Endothelial cell of umbilical vein (primary cell): Measurements from ENCODE around the gene TRPV2.

Source experiments
- EZH2 ChIP-seq: IDR thresholded peaks from 2 replicates; pipeline ENCODE4 v1.6.1; 2012; ENCODE audit warnings: borderline replicate concordance, low read depth, mild to moderate bottlenecking, moderate library complexity, low read length, inconsistent platforms; ENCODE audit not compliant: severe bottlenecking
- JUN ChIP-seq: IDR thresholded peaks from 2 replicates; pipeline ENCODE4 v1.6.1; 2011; ENCODE audit warnings: borderline replicate concordance, low read depth; ENCODE audit not compliant: insufficient read length, insufficient read depth
- MAX ChIP-seq: IDR thresholded peaks from 2 replicates; pipeline ENCODE4 v1.6.1; 2011; ENCODE audit not compliant: insufficient read depth, insufficient read length
- MYC ChIP-seq: IDR thresholded peaks from one replicate; pipeline ENCODE4 v1.6.1; 2011; ENCODE audit warnings: mild to moderate bottlenecking, low read depth, low read length
- POLR2A ChIP-seq: IDR thresholded peaks from 2 replicates; pipeline ENCODE4 v1.6.1; 2012; ENCODE audit warnings: low read depth, mild to moderate bottlenecking, control low read depth, low read length
- POLR2AphosphoS5 ChIP-seq: IDR thresholded peaks from 2 replicates; pipeline ENCODE4 v1.6.1; 2012; ENCODE audit warnings: low read depth, mild to moderate bottlenecking, control low read depth, low read length, moderate library complexity; ENCODE audit not compliant: insufficient read depth
- TF ChIP-seq, protein P1 (sequence below), 2 donors: IDR thresholded peaks; 1 replicate in 1 of 2; 2 replicates in 1 of 2; pipeline ENCODE4 v1.5.1; 2011; ENCODE audit warnings: low read length in 2 of 2, mild to moderate bottlenecking in 2 of 2, moderate library complexity in 2 of 2, control low read depth in 1 of 2, inconsistent platforms in 1 of 2, low read depth in 1 of 2; ENCODE audit not compliant: insufficient read depth in 1 of 2; ENCODE audit errors: extremely low read depth in 1 of 2

- TF ChIP-seq JUN, result no peak
- TF ChIP-seq, protein P1, sequence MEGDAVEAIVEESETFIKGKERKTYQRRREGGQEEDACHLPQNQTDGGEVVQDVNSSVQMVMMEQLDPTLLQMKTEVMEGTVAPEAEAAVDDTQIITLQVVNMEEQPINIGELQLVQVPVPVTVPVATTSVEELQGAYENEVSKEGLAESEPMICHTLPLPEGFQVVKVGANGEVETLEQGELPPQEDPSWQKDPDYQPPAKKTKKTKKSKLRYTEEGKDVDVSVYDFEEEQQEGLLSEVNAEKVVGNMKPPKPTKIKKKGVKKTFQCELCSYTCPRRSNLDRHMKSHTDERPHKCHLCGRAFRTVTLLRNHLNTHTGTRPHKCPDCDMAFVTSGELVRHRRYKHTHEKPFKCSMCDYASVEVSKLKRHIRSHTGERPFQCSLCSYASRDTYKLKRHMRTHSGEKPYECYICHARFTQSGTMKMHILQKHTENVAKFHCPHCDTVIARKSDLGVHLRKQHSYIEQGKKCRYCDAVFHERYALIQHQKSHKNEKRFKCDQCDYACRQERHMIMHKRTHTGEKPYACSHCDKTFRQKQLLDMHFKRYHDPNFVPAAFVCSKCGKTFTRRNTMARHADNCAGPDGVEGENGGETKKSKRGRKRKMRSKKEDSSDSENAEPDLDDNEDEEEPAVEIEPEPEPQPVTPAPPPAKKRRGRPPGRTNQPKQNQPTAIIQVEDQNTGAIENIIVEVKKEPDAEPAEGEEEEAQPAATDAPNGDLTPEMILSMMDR (IDR thresholded peaks at IDR 0.05; ENCODE audit: extremely low read depth in 1 of 2, insufficient read depth in 1 of 2, low read depth in 1 of 2, low read length in 2 of 2), result no peak
- no peak for TF ChIP-seq POLR2A
- no peak for TF ChIP-seq POLR2AphosphoS5
- no peak for TF ChIP-seq MAX
- no peak for TF ChIP-seq MYC
- no peak for TF ChIP-seq EZH2
Measured at GRCh38 chr17:16484445-16485175, 69.2 kb downstream of the TRPV2 start.
